Stimulated activated CD4-positive, alpha-beta T cell treated with anti-CD3 and anti-CD28 coated beads, TNF-alpha, amount 100 ng/mL, for 4 hours (primary cell): Measurements from ENCODE around the gene TMC3.
"Not testable (repeated sequence)": the region's sequence is repeated elsewhere in the genome, so short reads cannot be mapped to it uniquely, and the experiment has no call there.

Experiments used
- DNase-seq, 3 experiments: peaks; one replicate each; pipeline ENCODE4 v3.0.0-alpha.2; 2020; ENCODE audit warnings: low read depth in 3 of 3

TMC3 gene

GRCh38 chr15:81373775-81374395 is at the start of gene TMC3:
TSS of gene TMC3 (minus strand) at chr15:81374213. CDS start at chr15:81374077, 136 bp downstream.
- DNase-seq = no peak

GRCh38 chr15:81421461-81421860 is 47.4 kb upstream of the TMC3 start:
- no peak for DNase-seq

DNA sequence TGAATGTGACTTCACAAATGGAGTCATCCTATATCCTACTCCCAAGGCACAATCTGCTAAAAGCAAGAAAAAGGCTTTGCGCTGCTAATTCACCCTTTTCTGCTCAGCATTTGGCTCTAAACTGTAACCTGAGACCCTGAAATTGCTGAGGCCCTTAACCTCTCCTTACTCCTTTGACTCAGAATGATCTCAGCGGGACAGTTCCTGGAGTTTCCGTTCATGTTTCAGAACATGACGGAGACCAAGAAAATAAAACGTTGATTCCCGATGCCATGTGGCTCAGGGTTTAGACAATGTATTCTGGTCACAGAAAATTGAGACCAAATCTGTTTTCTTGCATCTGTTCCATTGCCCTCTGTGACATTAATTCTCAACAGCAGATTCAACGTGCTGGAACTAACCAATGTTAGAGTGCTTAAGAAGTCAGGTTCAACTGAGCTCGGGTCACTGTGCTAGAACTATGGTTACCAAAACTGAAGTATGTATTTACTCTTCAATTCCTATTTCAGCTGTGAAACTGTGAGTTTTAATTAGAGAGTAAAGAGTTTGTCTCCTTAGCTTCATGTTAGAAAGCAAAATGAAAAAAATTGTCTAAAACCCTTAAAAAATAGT is 45.4 kb upstream of the TMC3 start:
- DNase-seq = no peak

DNA sequence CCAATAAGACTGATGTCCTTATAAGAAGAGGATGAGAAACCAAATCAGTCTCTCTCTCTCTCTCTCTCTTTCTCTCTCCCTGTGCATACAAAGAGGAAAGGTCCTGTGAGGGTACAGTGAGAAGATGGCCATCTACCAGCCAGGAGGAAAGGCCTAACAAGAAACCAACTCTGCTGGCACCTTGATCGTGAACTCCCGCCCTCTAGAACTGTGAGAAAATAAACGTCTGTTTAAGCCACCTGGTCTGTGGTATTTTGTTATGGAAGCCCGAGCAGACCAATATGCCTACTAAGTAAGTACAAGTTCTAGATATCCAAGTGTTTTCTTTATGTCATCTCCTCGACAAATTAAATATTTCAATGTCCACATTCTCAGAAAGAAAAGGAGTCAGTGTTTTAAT is 44.9 kb upstream of the TMC3 start:
- DNase-seq = no peak

DNA sequence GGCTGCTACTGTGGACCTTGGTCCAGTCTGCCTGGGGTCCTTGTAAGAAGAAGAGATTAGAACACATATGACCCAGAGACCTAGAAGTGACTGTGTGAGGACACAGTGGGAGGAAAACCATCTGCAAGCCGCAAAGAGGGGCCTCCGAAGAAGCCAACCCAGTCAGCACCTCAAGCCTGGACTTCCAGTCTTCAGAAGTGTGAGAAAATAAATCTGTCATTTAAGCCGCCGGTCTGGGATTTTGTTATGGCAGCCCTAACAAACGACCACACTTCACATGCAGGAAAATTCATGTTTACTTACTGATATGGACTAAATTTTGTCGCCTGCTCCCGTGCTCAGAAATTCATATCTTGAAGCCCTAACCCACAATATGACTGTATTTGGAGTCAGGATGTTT is 44.4 kb upstream of the TMC3 start:
- DNase-seq = no peak

GRCh38 chr15:81414274-81414968 is 40.4 kb upstream of the TMC3 start:
- not testable (repeated sequence) for DNase-seq

GRCh38 chr15:81413851-81414250 is 39.8 kb upstream of the TMC3 start:
- no peak for DNase-seq

DNA sequence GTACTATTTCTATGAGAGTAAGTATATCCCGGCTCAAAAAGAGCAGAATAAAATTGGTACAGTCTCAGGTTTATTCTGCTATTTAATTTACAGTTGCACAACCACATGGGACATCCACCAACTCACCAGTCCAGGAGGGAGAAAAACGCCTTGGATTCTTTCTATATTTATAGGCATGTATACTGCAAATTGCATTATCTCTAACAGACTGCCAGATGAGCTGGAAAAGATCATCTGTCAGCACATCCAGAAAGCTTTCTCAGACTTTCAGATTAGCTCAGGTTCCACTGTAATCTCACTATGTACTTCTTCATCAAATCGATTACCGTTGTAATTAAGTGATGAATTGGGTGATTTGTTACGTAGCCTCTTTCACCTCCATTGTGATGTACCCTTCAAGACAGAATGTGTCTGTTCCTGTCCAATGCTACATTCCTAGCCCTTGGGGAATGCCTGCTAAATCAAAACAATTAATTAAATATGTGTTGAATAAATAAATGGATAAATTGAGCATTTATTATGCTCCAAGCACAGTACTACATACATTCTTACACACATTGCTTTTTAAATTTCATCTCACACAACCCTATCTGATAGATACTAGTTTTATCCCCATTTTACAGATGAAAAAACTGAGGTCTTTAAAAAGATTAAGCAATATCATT is 38.1 kb upstream of the TMC3 start:
- DNase-seq = no peak

GRCh38 chr15:81411051-81411450 is 37.0 kb upstream of the TMC3 start:
- no peak for DNase-seq

DNA sequence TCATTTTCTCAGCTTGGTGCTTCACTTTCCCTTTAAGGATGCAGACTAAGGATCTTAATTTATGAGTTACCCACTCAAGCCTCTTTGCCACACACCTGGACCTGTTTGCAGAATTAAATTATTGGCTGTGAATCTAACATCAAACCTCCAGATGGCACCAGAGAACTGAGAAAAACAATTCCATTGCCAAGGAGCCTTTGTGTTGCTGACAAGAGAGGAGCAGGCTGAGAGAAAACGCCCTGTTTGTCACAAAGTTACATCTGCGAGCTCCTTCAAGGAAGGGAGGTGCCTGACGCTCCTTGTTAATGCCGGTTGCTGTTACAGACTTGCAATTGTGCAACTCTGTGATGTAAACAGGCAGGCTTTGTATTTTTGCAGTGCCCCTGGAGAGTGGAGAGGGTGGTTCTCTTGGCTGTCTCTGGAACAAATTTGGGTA is 36.3 kb upstream of the TMC3 start:
- no peak for DNase-seq

GRCh38 chr15:81407718-81408117 is 33.7 kb upstream of the TMC3 start:
- no peak for DNase-seq

- no peak for DNase-seq
Measured at GRCh38 chr15:81407176-81407575, 33.2 kb upstream of the TMC3 start.

- DNase-seq = no peak
Measured at GRCh38 chr15:81400640-81401236, 26.7 kb upstream of the TMC3 start.

- DNase-seq = no peak
Measured at GRCh38 chr15:81398910-81399551, 25.0 kb upstream of the TMC3 start.

DNA sequence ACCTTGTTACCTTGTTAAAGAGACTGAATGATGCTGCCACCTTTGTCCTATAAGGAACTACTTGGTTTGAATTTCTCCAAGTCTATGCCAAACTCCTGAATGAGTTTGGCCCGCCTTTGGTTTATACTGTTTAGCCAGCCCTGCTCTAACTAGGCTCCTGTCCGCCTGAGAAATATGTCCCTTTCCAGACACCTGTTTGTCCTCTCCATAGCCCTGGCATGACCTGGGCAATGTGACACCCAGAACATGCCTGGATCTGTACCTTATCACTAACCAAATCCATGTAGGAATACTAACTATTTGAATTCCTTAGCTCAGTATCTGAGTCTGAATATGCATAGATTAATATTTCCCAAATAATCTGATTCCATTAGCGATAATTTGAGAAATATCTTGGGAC is 24.4 kb upstream of the TMC3 start:
- DNase-seq = no peak

- DNase-seq = no peak
Measured at GRCh38 chr15:81394603-81395002, 20.6 kb upstream of the TMC3 start.

DNA sequence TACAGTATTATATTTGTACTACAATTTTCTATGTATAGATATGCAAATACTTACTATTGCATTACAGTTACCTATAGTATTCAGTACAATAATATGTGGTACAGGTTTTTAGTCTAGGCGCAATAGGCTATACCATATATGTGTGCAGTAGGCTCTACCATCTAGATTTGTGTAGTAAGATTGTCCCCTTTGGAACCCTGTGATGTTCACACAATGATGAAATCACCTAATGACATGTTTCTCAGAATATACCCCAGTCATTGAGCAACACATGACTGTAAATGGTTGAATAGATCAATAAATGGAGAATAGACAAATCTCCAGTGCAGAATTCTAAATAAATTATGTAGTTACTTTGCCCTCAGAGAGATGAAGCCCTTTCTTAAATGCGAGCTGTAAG is 17.6 kb upstream of the TMC3 start:
- DNase-seq = no peak

- no peak for DNase-seq
Measured at GRCh38 chr15:81388436-81388770, 14.4 kb upstream of the TMC3 start.

DNA sequence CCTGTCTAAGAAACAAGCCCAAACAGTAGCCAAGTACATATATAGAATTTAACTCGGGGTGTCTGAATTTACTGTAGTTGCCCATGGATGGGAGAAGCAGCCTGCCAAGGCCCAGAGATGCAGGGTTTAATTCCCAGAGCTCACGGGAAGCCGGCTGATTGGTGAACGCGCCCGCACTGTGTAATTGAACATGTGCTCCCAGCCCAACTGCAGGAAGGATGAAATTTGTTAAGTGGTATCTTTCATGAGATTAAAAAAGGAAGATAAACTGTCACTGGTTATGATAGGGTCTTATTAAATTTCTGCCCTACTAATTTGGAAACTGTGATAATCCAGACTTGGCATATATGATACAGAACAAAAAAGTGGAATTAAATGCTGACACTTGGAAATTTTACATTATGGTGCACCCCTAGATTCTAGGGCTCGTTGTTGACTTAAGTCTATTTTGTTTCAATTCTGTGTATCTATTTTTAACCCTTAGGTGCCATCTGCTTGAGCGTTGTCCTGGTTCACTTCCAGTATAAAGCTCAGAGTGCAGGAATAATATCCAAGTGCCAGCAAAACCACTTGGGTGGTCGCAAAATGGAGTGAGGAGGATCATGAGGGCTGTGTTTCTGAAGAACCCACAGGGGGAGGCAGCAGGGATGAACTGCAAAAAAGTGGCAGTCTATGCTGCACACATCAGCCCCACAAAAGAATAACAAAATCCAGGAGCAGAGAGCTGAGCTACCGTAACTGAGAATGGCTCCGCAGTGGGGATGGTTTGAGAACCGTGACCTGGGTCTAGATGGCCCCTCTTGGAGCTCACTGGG is 13.8 kb upstream of the TMC3 start:
- no peak for DNase-seq

- DNase-seq = no peak
Measured at GRCh38 chr15:81386947-81387346, 12.9 kb upstream of the TMC3 start.

DNA sequence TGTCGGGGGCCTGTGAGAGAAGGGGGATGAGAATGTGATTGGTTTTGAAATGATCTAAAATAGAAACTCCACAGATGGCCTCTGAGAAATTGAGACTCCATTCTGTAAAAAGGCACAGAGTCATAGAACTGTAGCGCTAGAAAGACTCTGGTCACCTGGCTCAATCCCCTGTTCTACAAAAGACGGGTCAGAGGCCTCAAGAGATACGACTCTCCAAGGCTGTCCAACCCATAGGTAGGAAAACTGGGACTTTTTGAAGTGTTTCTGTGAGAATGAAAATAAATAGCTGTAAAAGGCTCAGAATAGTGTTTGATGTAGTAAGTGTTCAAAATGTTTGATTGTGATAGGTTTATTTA is 11.7 kb upstream of the TMC3 start:
- no peak for DNase-seq
